ENCODE results near the gene KCNAB1.

KCNAB1 gene

DNA sequence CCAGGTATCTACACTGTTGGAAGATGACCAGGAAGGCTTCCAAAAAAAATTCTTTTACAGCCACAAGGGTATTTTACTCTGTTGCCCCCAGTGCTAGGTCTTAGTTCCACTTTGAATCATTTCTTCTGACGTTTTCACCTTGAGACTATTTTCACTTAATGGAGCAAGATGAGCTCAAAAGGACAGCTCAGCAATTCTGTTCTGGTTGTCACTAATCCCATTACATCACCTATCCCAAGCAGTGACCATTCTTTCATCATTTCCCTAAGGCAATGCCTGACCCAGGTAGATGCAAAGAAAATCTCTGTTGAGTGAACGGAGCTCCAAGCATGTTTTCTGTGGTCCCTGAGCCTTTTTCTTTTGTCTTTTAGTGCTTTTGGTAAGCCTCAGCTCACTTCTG lies 210.0 kb downstream of the KCNAB1 start:
- no peak for DNase-seq

DNA sequence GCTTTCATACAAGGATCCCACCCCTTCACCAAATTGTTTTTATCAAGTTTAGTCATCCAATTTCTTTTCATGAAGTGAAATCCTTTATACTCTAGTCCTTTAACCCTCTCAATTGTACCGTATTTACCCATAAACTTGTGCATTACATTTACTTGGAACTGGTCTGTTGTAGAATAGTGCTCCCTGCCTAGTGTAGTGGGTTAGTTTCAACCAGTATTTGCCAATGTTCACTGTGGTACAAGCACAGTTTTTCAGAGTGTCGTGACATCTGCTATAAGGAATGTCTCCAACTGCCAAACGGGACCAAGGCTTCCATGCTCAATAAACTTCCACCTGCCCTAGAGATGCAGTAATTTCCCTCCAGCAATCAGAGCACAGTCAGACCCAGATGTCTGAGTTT lies 211.9 kb downstream of the KCNAB1 start:
- DNase-seq = no peak

DNA sequence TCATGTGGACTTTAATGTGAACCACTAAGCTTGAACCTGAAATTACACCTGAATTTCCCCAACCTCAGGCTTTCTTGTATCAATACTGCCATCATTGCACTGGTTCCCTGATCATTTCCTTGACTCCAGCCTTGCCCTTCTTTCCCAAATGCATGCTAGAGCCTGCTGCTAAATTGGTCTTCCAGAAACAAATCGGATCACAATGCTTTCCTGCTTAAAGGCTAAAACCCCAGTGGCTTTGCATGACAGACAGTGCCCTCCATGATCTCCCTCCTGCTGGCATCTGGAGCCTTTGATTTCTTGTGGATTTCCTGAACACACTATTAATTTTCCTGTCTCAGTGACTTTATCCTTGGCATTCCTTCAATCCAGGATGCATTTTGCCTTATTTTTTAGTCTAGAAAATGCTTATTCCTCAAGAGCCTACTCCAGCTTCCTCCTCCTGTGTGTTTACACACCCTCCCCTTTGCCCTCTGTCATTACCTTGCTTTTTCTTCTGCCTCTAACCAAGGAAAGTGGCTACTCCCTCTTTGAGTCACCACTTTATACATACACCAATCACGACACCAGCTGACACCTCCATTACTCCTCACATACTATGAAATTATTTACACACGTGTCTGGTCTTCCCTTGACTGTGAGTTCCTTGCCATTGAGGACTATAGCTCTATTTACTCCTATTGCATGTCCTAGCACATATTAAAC lies 214.6 kb downstream of the KCNAB1 start:
- peak in 1 of 2 experiments; percentile 4 for DNase-seq

DNA sequence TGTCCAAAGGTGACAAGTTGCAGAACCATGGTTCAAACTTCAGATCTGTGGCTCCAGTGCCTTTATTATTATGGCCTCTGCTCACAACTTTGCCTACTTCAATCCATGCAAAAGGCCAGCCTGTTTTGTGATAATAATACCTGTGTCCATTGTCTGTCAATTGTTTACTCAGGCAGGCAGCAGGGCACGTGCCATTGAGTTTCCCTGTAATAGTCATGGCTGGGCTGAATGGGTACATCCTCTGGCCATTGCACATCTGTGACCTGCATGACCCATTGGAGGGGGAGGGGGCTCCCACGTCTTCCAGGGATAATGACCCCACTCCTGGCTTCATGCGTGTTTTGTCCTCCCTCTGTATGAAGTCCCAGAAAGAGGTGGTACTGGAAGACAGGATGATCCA lies 219.1 kb downstream of the KCNAB1 start:
- DNase-seq = no peak

DNA sequence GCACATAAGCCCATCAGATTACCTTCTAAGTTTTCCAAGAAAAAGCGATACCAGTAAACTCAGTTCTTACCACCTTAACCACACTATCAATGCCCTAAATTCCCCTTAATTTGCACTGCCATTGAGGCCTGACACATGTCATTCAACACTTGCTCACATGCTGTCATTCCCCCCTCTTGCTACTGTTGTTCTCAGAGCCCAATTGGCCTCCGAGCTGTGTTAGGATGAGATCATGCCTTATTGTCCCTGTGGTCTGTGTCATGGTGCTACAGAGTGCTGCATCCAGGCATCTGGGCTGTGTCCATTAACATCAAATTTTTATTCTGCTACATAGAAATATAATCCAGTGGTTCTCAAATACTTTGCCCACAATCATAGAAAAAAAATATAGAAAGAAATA lies 221.0 kb downstream of the KCNAB1 start:
- no peak for DNase-seq

DNA sequence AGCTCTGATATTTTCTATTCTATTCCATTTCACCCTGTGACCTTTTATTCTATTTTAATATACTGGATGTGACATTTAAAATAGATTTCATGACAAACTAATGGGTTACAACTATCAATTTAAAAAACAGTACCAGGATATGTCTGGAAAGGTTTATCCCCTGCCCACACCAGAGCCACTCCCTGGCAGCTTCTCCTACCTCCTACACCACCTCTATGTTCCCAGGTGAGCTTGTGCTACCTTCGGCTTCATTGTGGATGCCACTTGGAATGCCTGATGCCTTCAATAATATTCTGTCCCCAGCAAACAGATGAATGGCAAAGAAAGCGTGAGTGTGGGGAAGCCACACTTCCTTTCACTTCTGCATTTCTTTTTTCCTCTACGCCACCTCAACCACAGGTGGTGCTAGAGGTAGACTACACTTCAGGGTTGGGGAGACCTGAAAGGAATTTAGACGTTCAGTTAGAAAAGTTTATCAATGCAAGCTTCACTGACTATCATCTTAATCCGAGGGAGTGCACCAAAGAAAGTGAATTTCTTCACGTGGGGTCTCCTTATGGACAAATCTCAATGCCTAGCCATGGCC lies 221.5 kb downstream of the KCNAB1 start:
- DNase-seq = no peak

DNA sequence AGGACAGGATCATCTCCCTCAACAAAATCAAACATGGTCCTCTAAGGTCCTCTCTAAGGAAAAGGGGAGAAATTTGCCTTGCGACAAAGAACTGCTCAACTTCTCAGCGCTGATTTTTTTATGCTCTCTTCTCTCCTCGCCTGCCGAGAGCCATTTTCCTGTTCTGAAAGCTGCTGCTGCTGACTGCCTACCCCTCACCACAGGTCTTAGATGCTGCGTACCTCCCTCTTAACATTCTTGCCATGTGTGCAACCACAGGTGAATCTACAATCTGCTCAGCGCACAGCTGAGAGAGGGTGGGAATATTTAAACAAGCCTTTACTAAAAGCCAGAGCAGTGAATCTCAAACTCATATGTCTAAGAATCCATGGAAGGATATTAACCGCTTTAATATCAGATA lies 223.8 kb downstream of the KCNAB1 start:
- DNase-seq = no peak

DNA sequence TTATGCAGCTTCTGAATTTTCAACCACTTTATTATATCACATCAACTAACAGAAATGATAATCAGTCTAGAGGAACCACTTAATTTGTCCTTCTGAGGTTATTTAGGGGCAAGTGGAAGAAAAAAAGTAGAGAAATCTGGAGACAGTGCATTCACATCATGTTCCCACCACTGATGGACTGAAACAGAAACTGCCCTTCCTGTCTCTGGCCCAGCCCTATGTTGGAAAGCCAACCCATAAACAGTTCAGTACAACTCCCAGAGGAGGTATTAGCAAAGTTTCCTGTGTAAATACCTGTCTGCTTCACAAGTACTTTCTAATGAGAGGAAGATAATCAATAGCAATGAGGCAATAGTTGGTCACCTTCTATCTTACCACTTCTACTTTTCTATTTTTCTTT lies 228.7 kb downstream of the KCNAB1 start:
- no peak for DNase-seq

DNA sequence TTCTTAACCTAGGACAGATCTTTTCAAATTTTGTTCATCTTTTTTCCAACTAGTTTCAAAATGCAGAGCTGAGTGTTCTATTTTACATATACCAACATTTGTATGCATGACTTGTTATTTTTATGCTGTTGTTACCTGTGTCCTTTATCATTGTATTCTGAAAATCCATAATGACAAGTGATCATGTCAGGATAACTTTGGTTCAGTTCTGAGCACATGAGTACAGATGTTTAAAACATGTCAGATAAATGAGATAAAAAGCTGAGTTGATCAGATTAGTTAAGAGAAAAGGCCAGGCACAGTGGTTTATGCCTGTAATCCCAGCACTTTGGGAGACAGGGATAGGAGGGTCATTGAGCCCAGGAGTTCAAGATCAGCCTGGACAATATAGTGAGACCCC lies 229.6 kb downstream of the KCNAB1 start:
- DNase-seq = no peak

DNA sequence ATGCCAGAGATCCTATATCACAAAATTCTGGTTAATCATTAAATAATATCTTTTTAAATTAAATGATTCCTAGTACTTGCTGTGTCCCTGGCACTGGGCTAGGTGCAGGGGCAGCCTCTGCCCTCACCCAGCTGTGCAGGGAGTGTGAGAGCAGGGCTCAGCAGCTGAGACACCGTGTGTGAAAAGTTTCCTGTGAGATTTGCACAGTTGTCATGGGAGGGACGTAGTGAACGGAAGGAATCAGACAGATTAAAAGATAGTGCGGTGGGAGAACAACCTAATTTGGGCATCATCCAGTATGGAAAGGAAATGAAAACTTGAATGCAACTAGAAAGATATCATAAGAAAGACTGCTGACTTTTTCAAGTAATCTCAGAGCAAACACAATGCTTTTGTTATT lies 230.4 kb downstream of the KCNAB1 start:
- DNase-seq = no peak

DNA sequence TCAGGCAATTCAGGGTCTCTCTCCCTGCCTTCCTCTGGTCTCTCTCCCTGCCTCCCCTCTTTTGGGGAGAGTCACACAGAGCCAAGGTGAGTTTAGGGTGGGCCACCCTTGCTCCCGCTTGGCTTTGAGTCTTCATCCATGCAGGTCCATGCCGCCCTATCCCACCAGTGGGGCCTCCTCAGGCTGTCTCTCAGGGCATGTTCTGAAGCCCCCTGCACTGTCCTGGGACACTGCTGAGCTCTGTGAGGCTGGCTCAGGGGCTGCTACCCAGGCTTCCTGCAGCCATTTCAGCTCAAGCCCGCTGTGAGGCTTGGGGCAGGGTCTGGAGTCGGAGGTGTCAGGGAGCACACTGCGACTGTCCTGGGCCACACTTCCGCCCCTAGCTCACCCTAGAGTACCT lies 231.4 kb downstream of the KCNAB1 start:
- no peak for DNase-seq

DNA sequence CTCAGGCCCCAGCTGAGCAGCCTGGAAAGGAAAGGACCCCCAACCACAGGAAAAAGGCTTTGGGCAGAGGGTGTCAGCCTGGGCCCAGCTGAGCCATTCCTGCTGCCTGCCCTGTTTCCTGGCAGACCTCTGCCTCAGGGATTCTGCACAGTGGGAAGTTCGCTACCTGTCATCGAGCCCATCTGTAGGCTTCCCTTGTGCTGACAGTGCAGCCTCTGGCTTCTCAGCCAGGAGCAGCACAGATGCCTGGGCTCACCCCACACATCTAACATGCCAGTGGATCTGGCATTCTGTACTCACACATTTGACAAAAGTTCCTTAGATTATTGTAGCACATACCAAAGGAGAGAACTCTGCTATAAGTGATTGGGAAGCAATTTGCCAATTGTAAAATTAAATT lies 232.3 kb downstream of the KCNAB1 start:
- DNase-seq = no peak

DNA sequence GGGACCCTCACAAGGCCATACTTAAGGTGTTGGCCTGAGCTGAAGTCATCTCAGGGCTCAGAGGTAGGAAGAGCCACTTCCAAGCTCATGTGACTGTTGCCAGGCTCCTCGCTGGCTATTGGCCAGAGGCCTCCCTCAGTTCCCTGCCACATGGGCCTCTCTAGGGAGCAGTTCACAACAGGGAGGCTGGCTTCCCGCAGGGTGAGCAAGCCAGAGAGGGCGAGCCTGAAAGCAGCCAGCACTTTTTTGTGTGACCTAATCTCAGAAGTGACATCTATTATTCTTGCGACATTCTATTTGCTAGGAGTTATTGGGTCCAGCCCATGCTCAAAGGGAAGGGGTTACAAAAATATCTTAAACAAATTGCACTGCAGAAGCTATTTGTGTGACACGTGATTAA lies 233.2 kb downstream of the KCNAB1 start:
- DNase-seq = no peak

DNA sequence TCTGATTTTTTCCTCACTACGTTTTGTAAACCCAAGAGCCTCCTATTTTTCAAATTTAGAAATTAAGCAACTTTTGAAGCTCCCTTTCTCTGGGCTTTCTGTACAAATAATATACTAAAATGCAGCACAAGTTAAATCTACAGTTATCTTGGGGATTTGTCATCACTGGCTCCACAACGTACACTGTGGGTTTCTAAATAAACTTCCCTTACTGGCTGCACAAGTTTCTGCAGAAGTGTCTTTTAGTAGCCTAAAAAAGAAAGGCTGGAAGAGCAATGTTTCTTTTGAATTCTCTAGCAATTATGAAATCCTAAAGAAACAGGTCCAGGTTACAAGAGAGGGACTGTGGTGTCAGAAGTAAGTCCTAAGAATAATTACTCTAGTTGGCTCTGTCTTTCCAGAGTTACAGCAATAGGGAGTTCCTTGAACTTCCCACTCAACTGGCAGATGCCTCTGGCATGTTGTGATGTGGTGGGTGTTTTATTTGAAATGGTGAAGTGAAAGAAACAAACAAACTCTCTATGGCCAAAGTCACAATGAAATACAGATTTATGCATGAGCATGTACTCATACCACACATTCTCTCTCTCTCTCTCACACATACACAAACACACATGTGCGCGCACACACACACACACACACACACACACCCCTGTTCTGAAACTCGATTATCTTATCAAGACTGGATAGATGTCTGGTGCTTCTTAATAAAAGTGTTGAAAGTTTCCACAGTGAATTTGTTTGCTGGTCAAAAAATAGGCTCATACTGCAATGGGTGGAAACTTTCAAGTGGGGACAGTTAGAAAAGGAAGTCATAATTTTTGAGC lies 236.4 kb downstream of the KCNAB1 start:
- DNase-seq = no peak

DNA sequence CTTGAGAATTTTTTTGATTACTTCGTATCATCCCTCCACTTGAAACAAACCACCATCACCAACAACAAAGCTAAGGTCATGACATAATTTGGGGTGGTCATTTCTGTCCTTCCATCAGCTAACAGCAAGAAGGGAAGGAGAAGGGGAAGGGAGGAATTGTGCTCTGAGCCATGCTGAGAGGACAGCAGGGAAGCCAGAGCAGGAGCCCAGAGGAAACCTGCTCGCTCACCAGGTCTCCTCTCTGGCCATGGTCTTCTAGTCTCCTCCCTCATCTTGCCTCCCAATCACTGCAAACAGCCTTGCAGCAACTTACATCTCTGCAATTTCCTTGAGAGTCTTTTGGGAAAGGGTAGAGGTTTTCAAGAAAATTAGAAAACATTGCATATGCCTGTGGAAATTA lies 237.9 kb downstream of the KCNAB1 start:
- DNase-seq = no peak

DNA sequence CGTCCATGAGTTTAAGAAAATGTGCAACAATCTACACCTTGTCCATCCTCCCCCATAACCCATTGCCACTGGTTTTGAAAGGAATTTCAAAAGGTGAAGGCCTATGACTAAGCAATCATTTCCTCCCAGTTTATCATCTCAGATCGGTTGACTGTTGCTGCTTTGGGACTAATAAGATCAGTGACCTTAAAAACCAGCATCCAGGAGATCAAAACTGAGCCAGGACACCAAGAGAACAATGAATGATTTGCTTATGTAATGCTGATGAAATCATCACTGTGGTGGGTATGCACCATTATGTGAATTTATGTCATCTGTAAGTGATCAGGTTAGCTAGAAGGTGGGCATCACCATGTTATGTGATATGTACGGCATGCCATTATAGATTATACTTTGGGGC lies 239.0 kb downstream of the KCNAB1 start:
- no peak for DNase-seq

DNA sequence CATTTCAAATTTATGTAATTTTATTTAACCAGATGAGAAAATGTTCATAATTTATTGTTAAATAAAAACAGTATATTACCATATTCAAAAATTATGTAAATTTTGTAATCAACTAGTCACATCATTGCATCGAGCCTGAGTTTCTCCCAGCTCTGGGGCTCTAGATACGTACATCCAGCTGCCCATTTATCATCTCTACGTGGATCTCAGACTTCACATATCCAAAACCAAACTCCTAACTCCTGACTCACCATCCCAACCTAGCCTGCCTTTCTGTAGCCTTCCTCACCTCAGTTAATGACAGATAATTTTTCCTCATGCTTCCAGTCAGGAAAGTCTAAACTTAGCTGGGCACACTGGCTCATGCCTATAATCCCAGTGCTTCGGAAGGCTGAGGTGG lies 239.7 kb downstream of the KCNAB1 start:
- no peak for DNase-seq

DNA sequence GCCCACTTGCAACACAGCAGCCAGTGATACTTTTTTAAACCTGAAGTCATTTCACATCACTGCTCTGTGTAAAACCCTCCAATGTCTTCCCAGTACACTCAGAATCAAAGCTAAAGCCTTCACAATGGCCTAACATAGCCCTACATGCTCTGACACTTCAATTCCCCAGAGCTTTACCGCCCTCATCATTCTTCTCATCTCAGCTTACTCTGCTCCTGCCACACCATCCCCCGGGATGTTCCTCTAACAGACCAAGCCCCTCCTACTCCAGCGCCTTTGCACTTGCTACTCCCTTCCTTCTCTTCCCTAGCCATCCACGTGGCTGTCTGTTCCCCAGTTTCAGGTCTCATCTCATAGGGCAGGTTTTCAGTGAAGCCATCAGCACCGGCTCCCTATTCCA lies 240.6 kb downstream of the KCNAB1 start:
- peak in 1 of 2 experiments; percentile 5 for DNase-seq

DNA sequence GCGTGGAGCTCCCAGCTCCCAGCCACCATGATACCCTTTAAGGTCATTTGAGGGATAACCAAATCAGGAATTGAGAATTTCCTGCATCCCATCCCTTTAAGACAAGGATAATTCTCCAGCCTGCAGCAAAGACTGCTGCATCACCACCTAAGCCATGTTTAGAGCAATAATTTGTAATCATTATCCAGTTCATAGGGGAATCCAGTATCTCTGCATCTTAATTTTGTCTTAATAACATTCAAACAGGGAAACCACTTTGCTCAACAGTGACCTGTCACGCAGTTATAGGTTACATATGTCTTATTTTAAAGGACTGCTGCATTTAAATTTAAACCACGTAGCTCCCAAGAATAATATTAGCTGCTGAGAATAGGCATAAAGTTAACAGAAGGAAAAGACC lies 246.2 kb downstream of the KCNAB1 start:
- DNase-seq = no peak

DNA sequence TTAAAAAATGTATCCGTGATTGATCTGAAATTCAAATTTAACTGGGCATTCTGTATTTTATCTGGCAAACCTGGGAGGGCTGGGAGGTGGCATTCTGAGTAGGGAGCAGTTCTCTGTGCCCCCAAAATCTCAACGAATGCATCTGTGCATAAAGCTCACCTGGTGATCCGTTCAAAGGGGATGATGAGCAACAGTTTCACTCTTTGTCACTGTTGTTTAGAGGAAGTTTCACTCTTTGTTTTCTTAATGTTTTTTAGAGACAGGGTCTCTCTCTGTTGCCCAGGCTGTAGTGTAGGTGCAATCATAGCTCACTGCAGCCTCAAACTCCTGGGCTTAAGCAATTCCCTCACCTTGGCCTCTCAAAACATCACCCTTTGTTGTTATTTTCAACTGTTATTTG lies 247.8 kb downstream of the KCNAB1 start:
- DNase-seq = no peak

DNA sequence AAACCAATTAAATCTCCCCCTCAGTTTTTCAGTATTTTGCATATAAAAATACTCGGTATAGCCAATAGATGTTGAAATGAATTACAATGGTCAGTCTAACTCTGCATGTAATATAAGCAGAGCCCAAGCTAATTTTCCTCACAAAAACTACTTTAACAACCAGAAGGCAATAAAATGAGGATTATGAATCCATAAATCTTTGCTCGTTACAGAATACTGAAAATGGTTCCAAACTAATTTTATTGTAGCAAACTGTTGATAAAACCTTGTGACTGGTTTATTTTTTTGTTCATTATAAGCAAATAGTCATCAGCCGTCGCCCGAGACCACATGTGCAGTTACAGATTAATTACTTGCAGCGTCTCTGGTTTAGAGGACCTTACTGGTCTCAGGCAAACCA lies 251.3 kb downstream of the KCNAB1 start:
- no peak for DNase-seq

DNA sequence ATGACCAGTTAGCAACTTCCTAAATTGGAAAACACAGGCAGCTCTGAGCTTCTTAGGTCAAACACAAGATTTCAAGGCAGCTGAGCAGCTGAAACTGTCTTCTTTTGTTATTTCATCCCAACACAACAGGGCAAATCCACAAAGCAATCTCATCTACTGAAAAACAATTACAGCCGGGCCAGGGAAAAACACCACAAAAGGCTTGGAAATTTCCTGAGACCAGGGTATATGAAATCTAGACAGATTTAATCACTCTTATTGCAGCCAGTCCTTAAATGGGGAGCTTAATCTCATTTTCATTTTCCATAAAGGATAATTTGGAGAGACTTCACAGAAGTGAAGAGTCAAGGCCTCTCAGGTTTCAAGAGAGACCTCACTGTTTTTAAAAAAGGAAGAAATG lies 252.7 kb downstream of the KCNAB1 start:
- peak in 1 of 2 experiments; percentile 77 for DNase-seq

DNA sequence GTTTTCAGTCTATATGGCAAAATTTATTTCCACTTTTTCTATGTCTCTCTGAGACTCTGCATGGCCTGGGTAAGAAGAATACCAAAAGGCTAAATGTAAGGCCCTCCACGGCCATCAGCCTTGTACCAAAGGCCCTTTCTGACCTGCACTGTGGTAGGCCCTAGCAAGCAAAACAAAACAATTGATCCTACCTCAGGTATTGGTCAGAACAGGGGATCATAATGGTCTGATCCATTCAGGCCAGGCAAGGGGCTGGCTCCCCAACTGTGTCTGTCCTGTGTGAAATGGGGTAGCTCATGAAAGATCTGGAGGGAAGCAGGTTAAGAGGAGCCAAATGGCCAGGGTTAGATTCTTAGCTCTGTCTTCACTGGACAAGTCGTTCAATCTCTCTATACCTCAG lies 253.3 kb downstream of the KCNAB1 start:
- no peak for DNase-seq

DNA sequence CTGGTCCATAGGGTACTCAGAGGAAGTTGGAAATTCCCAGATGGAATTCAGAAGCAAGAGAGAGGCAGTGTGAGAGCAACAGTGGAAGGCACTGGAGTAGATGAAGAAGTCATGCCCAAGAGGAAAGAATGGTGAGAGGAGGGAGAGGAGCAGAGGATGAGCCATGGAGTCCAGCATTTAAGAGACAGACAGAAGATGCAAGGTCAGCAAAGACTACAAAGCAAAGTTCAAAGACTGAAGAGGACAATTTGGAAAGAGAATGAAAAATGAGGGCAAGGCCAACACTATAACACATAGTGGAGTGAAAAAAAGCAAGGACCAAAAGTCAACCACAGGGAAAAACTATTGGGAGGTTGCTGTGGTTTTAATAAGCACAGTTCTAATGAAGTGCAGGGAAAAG lies 255.8 kb downstream of the KCNAB1 start:
- DNase-seq = no peak
